ENCODE results near the gene KRT35.

KRT35 gene

DNA sequence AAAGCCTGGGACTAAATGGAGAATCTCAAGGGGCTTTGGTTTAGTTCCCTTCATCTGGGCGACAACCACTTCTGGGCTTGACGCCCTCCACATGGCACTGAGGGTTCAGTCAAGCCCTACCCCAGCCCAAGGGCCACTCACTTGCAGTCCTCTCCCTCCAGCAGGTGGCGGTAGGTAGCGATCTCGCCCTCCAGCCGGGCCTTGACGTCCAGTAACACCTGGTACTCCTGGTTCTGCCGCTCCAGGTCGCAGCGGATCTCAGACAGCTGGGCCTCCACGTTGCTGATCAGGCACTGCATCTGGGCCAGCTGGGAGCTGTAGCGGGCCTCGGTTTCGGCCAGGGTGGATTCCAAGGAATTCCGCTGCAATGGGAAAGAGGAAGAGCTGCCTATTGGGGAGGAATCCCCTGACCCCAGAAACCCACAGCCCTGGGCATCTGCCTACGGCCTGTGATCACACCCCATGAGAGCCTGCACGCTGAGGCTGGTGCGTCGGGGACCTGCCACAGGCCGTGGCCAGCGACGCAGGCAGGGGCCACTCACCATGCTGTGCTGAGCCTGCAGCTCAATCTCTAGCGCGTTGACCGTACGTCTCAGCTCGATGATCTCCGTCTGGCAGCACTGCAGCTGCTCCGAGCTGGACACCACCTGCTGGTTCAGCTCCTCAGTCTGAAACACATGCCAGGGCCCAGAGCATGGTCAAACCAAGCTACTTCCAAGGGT lies 6.0 kb upstream of the KRT35 start:
- DNase-seq: peak; percentile 6 to 19

- no peak for DNase-seq
These were observed 5.4 kb upstream of the KRT35 start for GRCh38 chr17:41486316-41486715.

- no peak for DNase-seq
These were observed 4.3 kb upstream of the KRT35 start for GRCh38 chr17:41484920-41485904.

DNA sequence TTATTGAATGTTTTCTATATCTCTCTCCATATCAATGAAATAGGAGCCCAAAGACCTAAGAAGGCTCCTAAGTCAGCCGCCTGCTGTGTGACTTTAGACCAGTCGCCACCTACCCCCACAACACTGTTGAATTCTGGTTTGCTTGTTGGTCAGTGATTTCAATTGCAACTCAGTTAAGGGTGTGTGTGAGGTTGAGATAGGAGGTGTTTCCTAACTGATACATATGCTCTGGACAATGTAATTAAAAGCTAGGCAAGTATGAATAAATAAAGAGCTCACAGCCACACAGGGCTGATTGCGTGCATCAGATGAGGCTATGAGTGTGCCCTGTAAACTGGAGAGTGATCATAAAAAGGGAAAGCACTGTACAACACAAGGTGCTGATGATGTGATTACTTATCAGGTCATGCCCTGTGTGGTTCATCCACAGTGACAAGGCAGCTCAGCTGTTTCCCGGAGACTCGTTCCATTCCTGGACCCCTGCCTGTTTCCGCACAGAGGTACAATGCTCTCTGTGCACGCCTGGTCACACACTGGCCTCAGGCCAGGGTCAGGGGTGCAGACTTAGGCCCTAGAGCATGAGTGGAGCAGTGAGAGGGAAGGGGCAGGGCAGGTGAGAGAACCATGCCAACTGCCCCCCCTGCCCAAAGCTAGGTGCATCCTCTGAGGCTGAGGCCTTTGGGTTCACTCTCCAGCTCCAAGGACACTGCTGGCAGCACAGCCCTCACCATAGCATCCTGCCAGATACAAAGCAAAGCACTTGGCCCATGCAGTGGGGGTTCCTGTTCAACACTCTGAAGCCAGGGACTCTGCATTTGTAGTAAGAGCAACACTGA lies 3.3 kb upstream of the KRT35 start:
- DNase-seq: no peak

GRCh38 chr17:41483531-41483930 lies 2.6 kb upstream of the KRT35 start:
- no peak for DNase-seq

- DNase-seq: no peak
These were observed 370 bp downstream of the KRT35 start for GRCh38 chr17:41480581-41480980.

GRCh38 chr17:41480136-41480535 lies 815 bp downstream of the KRT35 start:
- no peak for DNase-seq

DNA sequence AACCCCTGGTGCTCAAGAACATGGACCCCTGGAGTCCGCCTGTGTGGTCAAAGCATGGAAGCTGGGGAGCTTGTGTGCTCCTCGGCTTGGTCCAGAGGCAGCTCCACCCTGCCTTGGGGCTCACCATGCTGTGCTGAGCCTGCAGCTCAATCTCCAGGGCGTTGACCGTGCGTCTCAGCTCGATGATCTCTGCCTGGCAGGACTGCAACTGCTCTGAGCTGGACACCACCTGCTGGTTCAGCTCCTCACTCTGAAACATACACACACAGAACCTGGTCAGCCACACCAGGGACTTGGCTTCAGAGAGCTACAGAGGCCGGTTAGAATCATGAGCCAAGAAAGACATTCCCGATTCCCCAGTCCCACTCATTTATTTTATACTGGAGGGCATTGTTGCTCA lies 2.7 kb downstream of the KRT35 start:
- no peak for DNase-seq

GRCh38 chr17:41476866-41477815 lies 3.8 kb downstream of the KRT35 start:
- DNase-seq: no peak

GRCh38 chr17:41475421-41475820 lies 5.5 kb downstream of the KRT35 start:
- no peak for DNase-seq

DNA sequence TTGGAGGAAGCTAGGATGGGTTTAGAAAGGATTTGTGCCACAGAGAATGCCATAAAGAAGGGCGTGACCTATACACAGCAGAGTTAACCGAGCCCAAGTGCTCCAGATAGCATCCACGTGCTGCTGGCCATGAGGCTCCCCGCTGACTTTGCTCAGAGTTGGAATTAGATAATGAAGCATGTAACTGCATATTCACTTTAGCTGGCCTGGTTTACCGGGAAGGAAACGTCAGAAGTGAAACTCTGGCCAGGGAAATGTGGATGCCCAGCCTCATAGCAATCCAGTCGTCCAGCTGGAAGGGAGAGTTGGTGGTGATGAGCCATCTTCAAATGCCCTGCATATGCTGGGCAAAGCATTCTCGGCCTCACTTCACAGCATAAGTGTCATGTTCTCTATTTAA lies 6.1 kb downstream of the KRT35 start:
- DNase-seq: no peak

GRCh38 chr17:41468346-41468745 lies 12.6 kb downstream of the KRT35 start:
- DNase-seq: no peak

DNA sequence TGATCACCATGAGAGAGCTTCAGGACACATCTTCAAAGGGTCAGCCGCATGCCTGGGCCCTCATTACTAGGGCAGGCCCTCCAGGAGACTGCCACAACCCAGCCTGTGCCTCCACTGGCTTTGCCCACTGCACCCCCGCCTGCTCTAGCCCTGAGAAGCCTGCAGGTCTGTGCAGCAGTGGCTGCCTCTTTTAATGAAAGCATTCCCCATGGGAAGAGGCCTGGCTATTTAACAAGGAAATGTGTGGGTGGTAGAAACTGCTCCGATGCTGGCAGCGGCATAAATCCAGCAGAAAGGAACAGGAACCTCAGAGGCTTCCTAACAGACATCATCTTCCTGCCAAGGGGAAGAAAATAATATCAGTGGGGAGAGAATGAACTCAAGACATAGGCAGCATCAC lies 13.4 kb downstream of the KRT35 start:
- no peak for DNase-seq

DNA sequence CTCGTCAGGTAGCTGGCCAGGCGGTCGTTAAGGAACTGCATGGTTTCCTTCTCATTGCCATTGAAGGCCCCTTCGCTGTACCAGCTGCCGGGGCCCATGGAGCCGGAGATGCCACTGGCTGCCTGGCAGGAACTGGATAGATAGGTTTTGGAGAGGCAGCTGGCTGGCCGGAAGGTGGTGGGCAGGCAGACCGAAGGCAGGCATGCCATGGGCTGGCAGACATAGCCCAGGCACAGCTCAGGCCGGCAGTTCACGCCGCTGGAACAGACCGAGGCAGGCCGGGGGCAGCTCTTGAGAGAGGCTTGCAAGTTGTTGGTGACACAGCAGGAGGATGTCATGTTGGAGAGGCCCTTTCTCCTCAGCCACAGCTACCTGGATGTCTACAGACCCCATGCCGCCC lies 14.0 kb downstream of the KRT35 start, which contains the start of gene KRT32:
Gene KRT32 (minus strand): TSS at position 399 of the 400 bp plus-strand sequence. CDS start 61 bp downstream, at position 338.
- no peak for DNase-seq

DNA sequence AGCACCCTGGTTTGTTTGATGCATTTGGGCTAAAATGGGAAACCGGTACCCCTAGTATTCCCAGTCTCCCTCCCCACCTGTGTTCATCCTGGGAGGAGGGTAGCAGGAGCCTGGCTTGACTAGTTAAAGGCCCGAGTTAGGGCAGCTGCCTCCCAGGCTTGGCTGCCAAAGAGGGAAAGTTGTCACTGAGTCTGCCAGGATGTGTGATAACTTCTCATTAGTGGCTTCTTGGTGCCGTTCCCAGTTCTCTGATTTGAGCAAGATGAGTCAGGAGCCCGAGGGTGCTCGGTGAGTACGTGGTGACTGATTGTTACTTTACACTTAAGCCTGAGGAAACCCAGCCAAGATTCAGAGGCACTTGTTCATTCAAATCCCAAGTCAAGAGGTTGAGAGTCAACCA lies 16.3 kb downstream of the KRT35 start:
- no peak for DNase-seq

DNA sequence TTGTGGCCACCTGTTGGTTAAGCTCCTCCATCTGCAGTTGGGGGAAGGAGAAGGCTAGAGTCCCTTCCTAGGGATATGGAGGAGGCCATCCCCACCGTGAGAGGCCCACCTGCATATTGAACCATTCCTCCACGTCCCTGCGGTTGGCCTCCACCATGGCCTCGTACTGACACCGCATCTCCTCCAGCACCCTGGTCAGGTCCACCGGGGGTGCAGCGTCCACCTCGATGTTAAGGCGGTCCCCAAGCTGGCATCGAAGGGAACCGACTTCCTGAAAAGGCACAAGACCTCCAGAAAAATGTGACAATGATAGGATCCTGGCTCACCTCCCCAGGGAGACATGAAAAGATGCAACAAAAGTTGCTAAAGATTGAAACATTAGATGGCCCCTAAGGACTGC lies 16.8 kb downstream of the KRT35 start:
- DNase-seq: no peak

- no peak for DNase-seq
These were observed 17.2 kb downstream of the KRT35 start for GRCh38 chr17:41463746-41464145.

DNA sequence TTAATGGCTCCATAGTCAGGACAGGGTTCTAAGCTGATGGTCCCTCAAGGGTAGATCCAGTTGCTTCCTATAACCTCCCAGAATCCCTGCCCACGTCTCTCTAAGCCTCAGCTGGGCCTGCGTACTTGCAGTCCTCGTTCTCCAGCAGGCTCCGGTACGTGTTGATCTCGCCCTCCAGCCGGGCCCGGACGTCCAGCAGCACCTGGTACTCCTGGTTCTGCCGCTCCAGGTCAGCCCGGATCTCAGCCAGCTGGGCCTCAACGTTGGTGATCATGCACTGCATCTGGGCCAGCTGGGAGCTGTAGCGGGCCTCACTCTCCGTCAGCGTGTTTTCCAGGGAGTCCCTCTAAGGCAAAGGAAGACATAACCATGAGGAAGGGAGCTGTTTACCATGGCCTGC lies 18.2 kb downstream of the KRT35 start:
- no peak for DNase-seq

DNA sequence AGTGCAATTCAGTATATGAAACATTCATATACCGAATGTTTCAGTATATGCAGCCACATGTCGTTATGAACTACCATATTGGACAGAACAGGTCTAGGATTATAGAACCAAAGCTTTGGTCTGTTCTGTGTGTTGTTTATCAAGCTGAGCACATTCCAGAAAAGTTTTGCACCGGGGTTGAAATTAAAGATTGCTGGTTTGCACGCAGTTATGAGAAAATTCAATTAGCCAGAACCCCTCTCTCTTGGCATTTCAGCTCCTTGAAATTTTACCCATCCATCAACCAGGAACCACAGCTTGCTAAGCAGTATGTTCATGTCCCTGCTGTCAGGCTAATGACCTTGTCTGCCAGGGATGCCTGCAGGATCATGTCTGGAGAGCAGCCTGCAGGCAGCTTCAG lies 23.3 kb downstream of the KRT35 start:
- no peak for DNase-seq

DNA sequence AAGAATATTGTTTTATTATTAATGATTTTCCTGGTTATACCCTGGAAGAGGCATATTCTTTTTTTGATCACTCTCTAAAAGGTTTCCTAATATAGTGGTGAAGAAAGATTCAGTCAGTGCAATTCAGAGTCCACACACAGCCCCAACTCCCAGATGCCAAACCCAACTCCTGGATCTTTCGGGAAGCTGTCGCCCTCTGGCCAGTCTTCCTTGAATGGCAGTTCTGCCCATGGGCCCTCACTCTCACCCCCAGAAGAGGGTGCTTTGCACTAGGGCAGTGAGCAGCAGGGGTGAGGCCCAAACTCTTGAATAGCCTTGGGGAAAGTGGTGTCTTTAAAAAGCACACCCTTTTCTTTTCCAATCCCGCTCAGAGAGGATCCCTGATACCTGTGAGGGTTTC lies 24.7 kb downstream of the KRT35 start:
- no peak for DNase-seq

GRCh38 chr17:41455236-41455635 lies 25.7 kb downstream of the KRT35 start:
- DNase-seq: no peak

DNA sequence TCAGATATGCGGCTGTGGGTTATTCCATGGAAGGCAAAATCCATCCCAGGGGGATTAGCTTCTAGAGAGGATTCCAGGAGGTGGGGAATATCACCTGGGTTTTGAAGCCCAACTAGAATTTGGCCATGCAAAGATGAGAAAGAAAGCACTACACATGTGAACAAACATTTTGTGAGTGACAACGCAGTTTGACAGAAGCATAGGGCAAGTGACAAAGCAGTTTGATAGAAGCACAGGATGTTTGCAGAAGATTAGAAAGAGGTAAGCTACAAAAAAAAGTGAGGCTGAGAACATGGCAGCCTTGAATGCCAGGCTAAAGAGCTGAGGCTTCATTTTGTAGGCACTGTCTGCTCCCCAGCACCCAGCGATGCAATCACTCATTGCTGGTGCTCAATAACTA lies 27.9 kb downstream of the KRT35 start:
- no peak for DNase-seq

Data from CD4-positive, alpha-beta T cell treated with Interleukin-1 beta for 1 hour (primary cell).